ENCODE measurements around the gene C1R. TPM values are rescaled to one million over a fixed set of nuclear protein-coding genes. Genes with fewer than 3 reads are reported as not detected.

The C1R gene
- total RNA-seq, 4 donors from 2014 or later = 65.0 to 259 (median 84.7) TPM

GRCh38 chr12:7103837-7104584, 11.8 kb upstream of the C1R start:
- TF ChIP-seq, protein P1, sequence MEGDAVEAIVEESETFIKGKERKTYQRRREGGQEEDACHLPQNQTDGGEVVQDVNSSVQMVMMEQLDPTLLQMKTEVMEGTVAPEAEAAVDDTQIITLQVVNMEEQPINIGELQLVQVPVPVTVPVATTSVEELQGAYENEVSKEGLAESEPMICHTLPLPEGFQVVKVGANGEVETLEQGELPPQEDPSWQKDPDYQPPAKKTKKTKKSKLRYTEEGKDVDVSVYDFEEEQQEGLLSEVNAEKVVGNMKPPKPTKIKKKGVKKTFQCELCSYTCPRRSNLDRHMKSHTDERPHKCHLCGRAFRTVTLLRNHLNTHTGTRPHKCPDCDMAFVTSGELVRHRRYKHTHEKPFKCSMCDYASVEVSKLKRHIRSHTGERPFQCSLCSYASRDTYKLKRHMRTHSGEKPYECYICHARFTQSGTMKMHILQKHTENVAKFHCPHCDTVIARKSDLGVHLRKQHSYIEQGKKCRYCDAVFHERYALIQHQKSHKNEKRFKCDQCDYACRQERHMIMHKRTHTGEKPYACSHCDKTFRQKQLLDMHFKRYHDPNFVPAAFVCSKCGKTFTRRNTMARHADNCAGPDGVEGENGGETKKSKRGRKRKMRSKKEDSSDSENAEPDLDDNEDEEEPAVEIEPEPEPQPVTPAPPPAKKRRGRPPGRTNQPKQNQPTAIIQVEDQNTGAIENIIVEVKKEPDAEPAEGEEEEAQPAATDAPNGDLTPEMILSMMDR (IDR thresholded peaks at IDR 0.05) = no peak
- TF ChIP-seq POLR2A (IDR thresholded peaks at IDR 0.05) = no peak
- DNase-seq (ENCODE audit: low spot score in 2 of 2) = no peak
- H3K4me3 ChIP-seq (ENCODE audit: low read depth, poor library complexity, severe bottlenecking) = no peak overlapping the region
- 93 to 95% methylated on average over 14 of the region's 14 CpGs for WGBS, 2 donors
- intact Hi-C loops (cut with DNase I; ENCODE audit: low total_unique reads) = no loop called here

- intact Hi-C loops (cut with DNase I; ENCODE audit: low total_unique reads) = no loop called here
- H3K4me3 ChIP-seq (ENCODE audit: low read depth, poor library complexity, severe bottlenecking) = no peak overlapping the region
- 86 to 91% methylated on average over 3 of the region's 3 CpGs for WGBS, 2 donors
- no peak for DNase-seq (ENCODE audit: low spot score in 2 of 2)
- no peak for TF ChIP-seq POLR2A (IDR thresholded peaks at IDR 0.05)
- TF ChIP-seq, protein P1 (IDR thresholded peaks at IDR 0.05) = no peak
These were observed 10.3 kb upstream of the C1R start for GRCh38 chr12:7102582-7102981.

GRCh38 chr12:7101694-7102131, 9.5 kb upstream of the C1R start:
- intact Hi-C loops (cut with DNase I; ENCODE audit: low total_unique reads) = no loop called here
- no peak for DNase-seq (ENCODE audit: low spot score in 2 of 2)
- no peak for TF ChIP-seq POLR2A (IDR thresholded peaks at IDR 0.05)
- TF ChIP-seq, protein P1 (IDR thresholded peaks at IDR 0.05) = no peak
- 76 to 88% methylated on average over 10 of the region's 10 CpGs for WGBS, 2 donors
- no peak overlapping the region for H3K4me3 ChIP-seq (ENCODE audit: low read depth, poor library complexity, severe bottlenecking)

DNA sequence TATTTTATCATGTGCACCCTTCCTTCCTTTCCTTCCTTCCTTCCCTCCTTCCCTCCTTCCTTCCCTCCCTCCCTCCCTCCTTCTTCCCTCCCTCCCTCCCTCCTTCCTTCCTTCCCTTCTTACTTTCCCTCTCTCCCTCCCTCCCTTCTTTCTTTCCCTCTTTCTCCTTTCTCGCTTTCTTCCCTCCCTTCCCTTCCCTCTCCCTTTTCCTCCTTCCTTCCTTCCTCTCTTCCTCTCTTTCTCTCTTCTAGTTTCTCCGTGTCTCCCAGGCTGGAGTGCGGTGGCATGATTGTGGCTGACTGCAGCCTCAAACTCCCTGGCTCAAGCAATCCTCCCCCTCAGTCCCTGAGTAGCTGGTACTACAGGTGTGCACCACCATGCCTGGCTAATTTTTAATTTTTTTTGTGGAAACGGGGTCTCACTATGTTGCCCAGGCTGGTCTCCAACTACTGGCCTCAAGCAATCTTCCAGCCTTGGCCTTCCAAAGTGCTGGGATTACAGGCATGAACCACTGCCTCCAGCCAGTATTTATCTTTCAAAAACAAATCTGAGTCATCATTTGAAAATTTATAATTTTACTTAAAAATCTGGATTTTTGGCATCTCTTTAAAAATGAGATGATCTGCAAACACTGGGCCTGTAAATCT, 8.9 kb upstream of the C1R start:
- no peak for DNase-seq (ENCODE audit: low spot score in 2 of 2)
- TF ChIP-seq, protein P1 (IDR thresholded peaks at IDR 0.05) = no peak
- TF ChIP-seq POLR2A (IDR thresholded peaks at IDR 0.05) = no peak
- intact Hi-C loops (cut with DNase I; ENCODE audit: low total_unique reads) = no loop called here
- H3K4me3 ChIP-seq (ENCODE audit: low read depth, poor library complexity, severe bottlenecking) = no peak overlapping the region
- 85 to 90% methylated on average over 4 of the region's 4 CpGs for WGBS, 2 donors

GRCh38 chr12:7100239-7100638, 8.0 kb upstream of the C1R start:
- no peak for TF ChIP-seq POLR2A (IDR thresholded peaks at IDR 0.05)
- TF ChIP-seq, protein P1 (IDR thresholded peaks at IDR 0.05) = no peak
- intact Hi-C loops (cut with DNase I; ENCODE audit: low total_unique reads) = no loop called here
- WGBS, 2 donors = 75 to 77% methylated on average over 4 of the region's 4 CpGs
- DNase-seq (ENCODE audit: low spot score in 2 of 2) = no peak
- H3K4me3 ChIP-seq (ENCODE audit: low read depth, poor library complexity, severe bottlenecking) = no peak overlapping the region

All from lower leg skin (tissue), 4 donors.